Neuronal stem cell (in vitro differentiated cells): Measurements from ENCODE around the gene SUCNR1.

ENCODE experiments used
- DNase-seq: peaks from one replicate; pipeline ENCODE4 v3.0.0-alpha.2; 2013; ENCODE audit warnings: low spot score
- H2AFZ ChIP-seq: one replicate; pipeline ENCODE4 v1.6.1; 2013; ENCODE audit warnings: mild to moderate bottlenecking, low read length, inconsistent platforms
- H2AK5ac ChIP-seq: 2 replicates; pipeline ENCODE4 v1.6.1; 2013; ENCODE audit warnings: low read depth, mild to moderate bottlenecking, inconsistent platforms, low read length, moderate library complexity, mixed read lengths
- H2BK120ac ChIP-seq: 2 replicates; pipeline ENCODE4 v1.6.1; 2013; ENCODE audit warnings: low read depth, mild to moderate bottlenecking, inconsistent platforms, low read length, moderate library complexity, mixed read lengths
- H2BK12ac ChIP-seq: one replicate; pipeline ENCODE4 v1.6.1; 2013; ENCODE audit warnings: low read length, inconsistent platforms
- H2BK15ac ChIP-seq: 2 replicates; pipeline ENCODE4 v1.6.1; 2013; ENCODE audit warnings: mild to moderate bottlenecking, low read length, inconsistent platforms, mixed read lengths
- H2BK5ac ChIP-seq: one replicate; pipeline ENCODE4 v1.6.1; 2013; ENCODE audit warnings: inconsistent platforms, mild to moderate bottlenecking, low read length, moderate library complexity
- H3K14ac ChIP-seq: one replicate; pipeline ENCODE4 v1.6.1; 2013; ENCODE audit warnings: low read length, inconsistent platforms
- H3K18ac ChIP-seq: 2 replicates; pipeline ENCODE4 v1.6.1; 2013; ENCODE audit warnings: low read length, inconsistent platforms
- H3K23ac ChIP-seq: 2 replicates; pipeline ENCODE4 v1.6.1; 2013; ENCODE audit warnings: low read depth, mild to moderate bottlenecking, mixed read lengths, low read length, inconsistent platforms; ENCODE audit not compliant: poor library complexity
- H3K27ac ChIP-seq: replicated peaks from 3 replicates; pipeline ENCODE4 v1.5.1; 2013; ENCODE audit warnings: low read length, inconsistent platforms
- H3K27me3 ChIP-seq, 3 experiments: 2 replicates each; pipeline ENCODE4 v1.6.1; 2013; ENCODE audit warnings: low read length in 3 of 3, mild to moderate bottlenecking in 2 of 3, inconsistent platforms in 1 of 3, low read depth in 1 of 3, mixed read lengths in 1 of 3, moderate library complexity in 1 of 3; ENCODE audit not compliant: control insufficient read depth in 3 of 3, insufficient read depth in 3 of 3
- H3K36me3 ChIP-seq, 2 donors: replicated peaks in 1 of 2; 2 replicates each; pipeline ENCODE4 v1.6.1; 2013; ENCODE audit warnings: low read length in 2 of 2; ENCODE audit not compliant: control insufficient read depth in 2 of 2, insufficient read depth in 2 of 2
- H3K4ac ChIP-seq: 2 replicates; pipeline ENCODE4 v1.6.1; 2013; ENCODE audit warnings: inconsistent platforms, mild to moderate bottlenecking, low read length, moderate library complexity
- H3K4me1 ChIP-seq, 2 donors: 1 replicate in 1 of 2; 2 replicates in 1 of 2; pipeline ENCODE4 v1.6.1; 2013; ENCODE audit warnings: low read length in 2 of 2, low read depth in 1 of 2; ENCODE audit not compliant: control insufficient read depth in 2 of 2, insufficient read depth in 1 of 2
- H3K4me2 ChIP-seq: one replicate; pipeline ENCODE4 v1.6.1; 2013; ENCODE audit warnings: mild to moderate bottlenecking, low read length, inconsistent platforms; ENCODE audit not compliant: insufficient read depth, poor library complexity, severe bottlenecking
- H3K4me3 ChIP-seq, 2 donors: 2 replicates each; pipeline ENCODE4 v1.5.1; 2013; ENCODE audit warnings: low read length in 2 of 2, mild to moderate bottlenecking in 2 of 2, inconsistent platforms in 1 of 2, moderate library complexity in 1 of 2
- H3K79me1 ChIP-seq: one replicate; pipeline ENCODE4 v1.6.1; 2013; ENCODE audit warnings: low read depth, mild to moderate bottlenecking, inconsistent platforms, low read length, moderate library complexity
- H3K9ac ChIP-seq: one replicate; pipeline ENCODE4 v1.6.1; 2013; ENCODE audit warnings: mild to moderate bottlenecking, low read depth, low read length, inconsistent platforms; ENCODE audit not compliant: poor library complexity
- H3K9me3 ChIP-seq, 2 donors: replicated peaks in 1 of 2; 2 replicates each; pipeline versions ENCODE3 to v1.6.1; 2013; ENCODE audit warnings: low read length in 2 of 2, mild to moderate bottlenecking in 2 of 2, inconsistent platforms in 1 of 2, low read depth in 1 of 2, mixed read lengths in 1 of 2, moderate library complexity in 1 of 2; ENCODE audit not compliant: control insufficient read depth in 2 of 2, insufficient read depth in 1 of 2
- H4K8ac ChIP-seq: one replicate; pipeline ENCODE4 v1.6.1; 2013; ENCODE audit warnings: low read depth, mild to moderate bottlenecking, inconsistent platforms, low read length, moderate library complexity
- H4K91ac ChIP-seq: one replicate; pipeline ENCODE4 v1.6.1; 2013; ENCODE audit warnings: low read length, low read depth, mild to moderate bottlenecking, inconsistent platforms; ENCODE audit not compliant: poor library complexity
- WGBS, 2 donors: extraction: QIAGEN DNeasy Blood & Tissue Kit; methylation state at CpG; one replicate each; pipeline ENCODE4 v1.1.7; 2013; ENCODE audit warnings: missing lambda C conversion rate in 2 of 2, mixed read lengths in 1 of 2; ENCODE audit not compliant: insufficient read length in 2 of 2, insufficient replicate concordance in 1 of 2; ENCODE audit errors: extremely low coverage in 2 of 2; 5-methylcytosine and 5-hydroxymethylcytosine counted together

SUCNR1 gene

GRCh38 chr3:151864423-151865101 is 8.9 kb upstream of the SUCNR1 start:
- no peak overlapping the region for H3K14ac ChIP-seq
- no peak overlapping the region for H2BK120ac ChIP-seq
- no peaks in the 10 kb centered on the region for H3K9me3 ChIP-seq
- H3K27me3 ChIP-seq = no peaks in the 10 kb centered on the region
- no peak overlapping the region for H2BK15ac ChIP-seq
- no peak overlapping the region for H2AK5ac ChIP-seq
- no peaks in the 10 kb centered on the region for H3K36me3 ChIP-seq
- H3K4me3 ChIP-seq = no peak overlapping the region
- no peak overlapping the region for H3K4me2 ChIP-seq
- H2BK12ac ChIP-seq = no peak overlapping the region
- no peak overlapping the region for H4K8ac ChIP-seq
- DNase-seq = no peak
- no peak overlapping the region for H3K23ac ChIP-seq
- no peak overlapping the region for H4K91ac ChIP-seq
- H3K4ac ChIP-seq = no peak overlapping the region
- no peak overlapping the region for H3K18ac ChIP-seq
- no peaks in the 10 kb centered on the region for H3K4me1 ChIP-seq
- H2AFZ ChIP-seq = no peak overlapping the region
- no CpG with 5 or more reads among the region's 4 CpGs for WGBS, 2 donors
- H3K79me1 ChIP-seq = no peaks in the 10 kb centered on the region
- no peak overlapping the region for H3K27ac ChIP-seq
- no peak overlapping the region for H3K9ac ChIP-seq
- no peak overlapping the region for H2BK5ac ChIP-seq

GRCh38 chr3:151866711-151867410 is 6.6 kb upstream of the SUCNR1 start:
- DNase-seq = no peak
- Histone ChIP-seq H2BK12ac (no peak overlapping the region), H3K9me3 (no peaks in the 10 kb centered on the region), H4K8ac (no peak overlapping the region), H4K91ac (no peak overlapping the region), H3K79me1 (no peaks in the 10 kb centered on the region), H2BK5ac (no peak overlapping the region), H3K27me3 (no peaks in the 10 kb centered on the region), H3K4me1 (peaks cover 0 to 3% of the 10 kb centered on the region in 2 donors), H3K4me3 (no peak overlapping the region), H3K14ac (no peak overlapping the region), H2BK120ac (no peak overlapping the region), H2AK5ac (no peak overlapping the region), H3K36me3 (no peaks in the 10 kb centered on the region), H2AFZ (no peak overlapping the region), H3K4me2 (no peak overlapping the region), H3K23ac (no peak overlapping the region), H3K9ac (no peak overlapping the region), H3K27ac (no peak overlapping the region), H3K18ac (no peak overlapping the region), H2BK15ac (no peak overlapping the region), H3K4ac (no peak overlapping the region)
- WGBS, 2 donors = no CpG with 5 or more reads among the region's 4 CpGs

- Histone ChIP-seq H2AFZ (no peak overlapping the region), H3K27me3 (no peaks in the 10 kb centered on the region), H3K4me2 (no peak overlapping the region), H3K23ac (no peak overlapping the region), H3K79me1 (no peaks in the 10 kb centered on the region), H3K27ac (no peak overlapping the region), H3K9ac (no peak overlapping the region), H2AK5ac (no peak overlapping the region), H3K18ac (no peak overlapping the region), H4K8ac (no peak overlapping the region), H3K14ac (no peak overlapping the region), H2BK120ac (no peak overlapping the region), H2BK15ac (no peak overlapping the region), H4K91ac (no peak overlapping the region), H2BK5ac (no peak overlapping the region), H3K36me3 (no peaks in the 10 kb centered on the region), H2BK12ac (no peak overlapping the region), H3K9me3 (no peaks in the 10 kb centered on the region), H3K4me3 (no peak overlapping the region), H3K4ac (no peak overlapping the region), H3K4me1 (peaks cover 0 to 3% of the 10 kb centered on the region in 2 donors)
- no CpG with 5 or more reads among the region's 1 CpG for WGBS, 2 donors
- no peak for DNase-seq
Observed at GRCh38 chr3:151867666-151868065, 5.8 kb upstream of the SUCNR1 start.

GRCh38 chr3:151869181-151869580 is 4.3 kb upstream of the SUCNR1 start:
- DNase-seq = no peak
- Histone ChIP-seq H3K4ac (no peak overlapping the region), H3K18ac (no peak overlapping the region), H3K9me3 (no peaks in the 10 kb centered on the region), H2AK5ac (no peak overlapping the region), H3K27me3 (no peaks in the 10 kb centered on the region), H4K91ac (no peak overlapping the region), H3K4me1 (peaks cover 0 to 3% of the 10 kb centered on the region in 2 donors), H3K27ac (no peak overlapping the region), H2BK120ac (no peak overlapping the region), H3K79me1 (no peaks in the 10 kb centered on the region), H3K14ac (no peak overlapping the region), H4K8ac (no peak overlapping the region), H3K4me2 (no peak overlapping the region), H3K23ac (no peak overlapping the region), H2BK15ac (no peak overlapping the region), H2BK5ac (no peak overlapping the region), H2BK12ac (no peak overlapping the region), H3K9ac (no peak overlapping the region), H3K4me3 (no peak overlapping the region), H3K36me3 (no peaks in the 10 kb centered on the region), H2AFZ (no peak overlapping the region)
- no CpG with 5 or more reads among the region's 3 CpGs for WGBS, 2 donors
